Renal cortex interstitium (tissue), 15 donors: ENCODE data around the gene TTYH3. TPM values are rescaled to one million over a fixed set of nuclear protein-coding genes. Genes with fewer than 3 reads are reported as not detected.
"Not testable (repeated sequence)": the region's sequence is repeated elsewhere in the genome, so short reads cannot be mapped to it uniquely, and the experiment has no call there.

Experiments used
- DNase-seq, 11 donors: peaks; one replicate each; pipeline ENCODE4 v3.0.0-alpha.2; 2013; ENCODE audit warnings: low read depth in 9 of 11, low spot score in 4 of 11; ENCODE audit errors: extremely low read depth in 1 of 11
- long read RNA-seq, 16 experiments: transcript quantifications; one replicate each; lab custom pipeline, GENCODE V29; 2026
- polyA plus RNA-seq, 3 donors: library from polyadenylated mRNA; unstranded; fragments of 120-200 nt; gene quantifications; one replicate each; pipeline ENCODE4 v1.2.1, GENCODE V29; 2013; ENCODE audit not compliant: insufficient read length in 3 of 3

TTYH3 gene, protein sequence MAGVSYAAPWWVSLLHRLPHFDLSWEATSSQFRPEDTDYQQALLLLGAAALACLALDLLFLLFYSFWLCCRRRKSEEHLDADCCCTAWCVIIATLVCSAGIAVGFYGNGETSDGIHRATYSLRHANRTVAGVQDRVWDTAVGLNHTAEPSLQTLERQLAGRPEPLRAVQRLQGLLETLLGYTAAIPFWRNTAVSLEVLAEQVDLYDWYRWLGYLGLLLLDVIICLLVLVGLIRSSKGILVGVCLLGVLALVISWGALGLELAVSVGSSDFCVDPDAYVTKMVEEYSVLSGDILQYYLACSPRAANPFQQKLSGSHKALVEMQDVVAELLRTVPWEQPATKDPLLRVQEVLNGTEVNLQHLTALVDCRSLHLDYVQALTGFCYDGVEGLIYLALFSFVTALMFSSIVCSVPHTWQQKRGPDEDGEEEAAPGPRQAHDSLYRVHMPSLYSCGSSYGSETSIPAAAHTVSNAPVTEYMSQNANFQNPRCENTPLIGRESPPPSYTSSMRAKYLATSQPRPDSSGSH
- 100 to 1,000 TPM in 2 of 3 donors, 10 to 100 TPM in 1; 79.0 to 142 (median 131) TPM for polyA plus RNA-seq
- long read RNA-seq, donor 1, full-length matches to known transcripts = 13 of 44 reads
- long read RNA-seq, donor 1, partial matches to known transcripts = 31 of 44 reads
- long read RNA-seq, donor 1, other reads (novel, unspliced or antisense) = 0 of 44 reads
- long read RNA-seq, donor 2, full-length matches to known transcripts = 10 of 40 reads
- long read RNA-seq, donor 2, partial matches to known transcripts = 30 of 40 reads
- long read RNA-seq, donor 2, other reads (novel, unspliced or antisense) = 0 of 40 reads
- long read RNA-seq, donor 3, full-length matches to known transcripts = 32 of 61 reads
- long read RNA-seq, donor 3, partial matches to known transcripts = 29 of 61 reads
- long read RNA-seq, donor 3, other reads (novel, unspliced or antisense) = 0 of 61 reads
- long read RNA-seq, donor 4, full-length matches to known transcripts = 13 of 19 reads
- long read RNA-seq, donor 4, partial matches to known transcripts = 6 of 19 reads
- long read RNA-seq, donor 4, other reads (novel, unspliced or antisense) = 0 of 19 reads
- long read RNA-seq, donor 5 = 0 reads
- long read RNA-seq, donor 6, full-length matches to known transcripts = 23 of 56 reads
- long read RNA-seq, donor 6, partial matches to known transcripts = 33 of 56 reads
- long read RNA-seq, donor 6, other reads (novel, unspliced or antisense) = 0 of 56 reads
- long read RNA-seq, donor 7, full-length matches to known transcripts = 15 of 48 reads
- long read RNA-seq, donor 7, partial matches to known transcripts = 33 of 48 reads
- long read RNA-seq, donor 7, other reads (novel, unspliced or antisense) = 0 of 48 reads
- long read RNA-seq, donor 8 = 0 reads
- long read RNA-seq, donor 9, full-length matches to known transcripts = 12 of 42 reads
- long read RNA-seq, donor 9, partial matches to known transcripts = 25 of 42 reads
- long read RNA-seq, donor 9, other reads (novel, unspliced or antisense) = 5 of 42 reads
- long read RNA-seq, donor 10, full-length matches to known transcripts = 10 of 58 reads
- long read RNA-seq, donor 10, partial matches to known transcripts = 48 of 58 reads
- long read RNA-seq, donor 10, other reads (novel, unspliced or antisense) = 0 of 58 reads
- long read RNA-seq, donor 11, full-length matches to known transcripts = 28 of 66 reads
- long read RNA-seq, donor 11, partial matches to known transcripts = 38 of 66 reads
- long read RNA-seq, donor 11, other reads (novel, unspliced or antisense) = 0 of 66 reads
- long read RNA-seq, donor 12, full-length matches to known transcripts = 9 of 9 reads
- long read RNA-seq, donor 12, partial matches to known transcripts = 0 of 9 reads
- long read RNA-seq, donor 12, other reads (novel, unspliced or antisense) = 0 of 9 reads
- long read RNA-seq, donor 13 = 0 reads
- long read RNA-seq, donor 14, full-length matches to known transcripts = 13 of 13 reads
- long read RNA-seq, donor 14, partial matches to known transcripts = 0 of 13 reads
- long read RNA-seq, donor 14, other reads (novel, unspliced or antisense) = 0 of 13 reads
- long read RNA-seq, donor 15, full-length matches to known transcripts = 10 of 22 reads
- long read RNA-seq, donor 15, partial matches to known transcripts = 12 of 22 reads
- long read RNA-seq, donor 15, other reads (novel, unspliced or antisense) = 0 of 22 reads
- long read RNA-seq, donor 16, full-length matches to known transcripts = 77 of 167 reads
- long read RNA-seq, donor 16, partial matches to known transcripts = 83 of 167 reads
- long read RNA-seq, donor 16, other reads (novel, unspliced or antisense) = 7 of 167 reads

DNA sequence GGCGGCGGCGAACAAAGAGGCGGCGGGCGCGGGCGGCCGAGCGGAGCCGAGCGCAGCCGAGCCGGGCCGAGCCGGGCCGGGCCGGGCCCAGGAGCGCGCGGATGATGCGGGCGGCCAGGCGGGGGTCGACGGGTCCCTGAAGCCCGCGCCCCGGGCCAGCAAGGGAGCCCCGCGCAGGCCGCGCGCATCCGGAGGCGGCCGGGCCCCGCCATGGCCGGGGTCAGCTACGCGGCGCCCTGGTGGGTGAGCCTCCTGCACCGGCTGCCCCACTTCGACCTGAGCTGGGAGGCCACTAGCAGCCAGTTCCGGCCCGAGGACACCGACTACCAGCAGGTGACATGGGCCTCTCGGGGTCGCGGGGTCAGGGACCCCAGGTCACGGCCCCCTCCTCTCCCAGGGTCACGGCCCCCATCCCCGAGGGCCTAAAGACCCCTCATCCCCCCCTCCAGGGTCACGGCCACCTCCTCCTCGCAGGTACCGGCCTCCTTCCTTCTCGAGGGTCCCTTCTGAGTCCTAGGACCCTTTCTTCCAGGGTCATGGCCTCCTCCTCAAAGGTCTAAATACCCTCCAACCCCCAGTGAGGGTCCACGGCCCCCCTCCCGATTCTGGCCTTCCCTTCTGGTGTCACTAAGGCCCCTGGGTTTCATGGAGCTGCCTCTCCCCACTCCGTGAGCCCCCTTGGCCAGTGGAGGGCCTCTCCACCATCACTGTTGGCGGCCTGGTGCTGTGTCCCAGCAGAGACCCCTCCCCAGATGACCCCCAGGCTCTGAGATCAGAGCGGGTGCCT lies at the start of gene TTYH3:
TTYH3 (plus strand) TSS at position 41 of the 787 bp plus-strand sequence; CDS start at position 211, 170 bp downstream.
- no peak for DNase-seq

GRCh38 chr7:2582006-2582735 lies 49.6 kb upstream of the TTYH3 start:
- no peak for DNase-seq

GRCh38 chr7:2583798-2584580 lies 47.8 kb upstream of the TTYH3 start:
- no peak for DNase-seq

GRCh38 chr7:2585446-2585845 lies 46.3 kb upstream of the TTYH3 start:
- no peak for DNase-seq

- no peak for DNase-seq
Measured at GRCh38 chr7:2586326-2587020, 45.3 kb upstream of the TTYH3 start.

DNA sequence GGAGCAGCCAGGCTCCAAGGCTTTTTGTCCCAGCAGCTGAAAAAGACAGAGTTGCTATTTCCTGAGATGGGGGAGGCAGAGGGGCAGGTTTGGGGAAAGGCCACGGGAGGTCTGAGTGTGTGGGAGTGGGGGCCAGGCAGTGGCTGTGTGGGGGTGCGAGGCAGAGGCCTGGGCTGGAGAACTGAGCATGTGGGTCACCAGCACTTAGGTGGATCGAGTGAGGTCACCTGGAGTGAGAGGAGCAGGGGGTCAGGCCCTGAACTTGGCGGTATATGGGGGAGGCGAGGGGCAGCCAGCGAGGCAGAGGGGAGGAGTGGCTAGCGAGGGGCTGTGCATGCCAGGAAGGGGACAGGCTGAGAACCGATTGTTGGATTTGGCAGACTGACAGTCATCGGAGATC lies 44.7 kb upstream of the TTYH3 start:
- DNase-seq = no peak

DNA sequence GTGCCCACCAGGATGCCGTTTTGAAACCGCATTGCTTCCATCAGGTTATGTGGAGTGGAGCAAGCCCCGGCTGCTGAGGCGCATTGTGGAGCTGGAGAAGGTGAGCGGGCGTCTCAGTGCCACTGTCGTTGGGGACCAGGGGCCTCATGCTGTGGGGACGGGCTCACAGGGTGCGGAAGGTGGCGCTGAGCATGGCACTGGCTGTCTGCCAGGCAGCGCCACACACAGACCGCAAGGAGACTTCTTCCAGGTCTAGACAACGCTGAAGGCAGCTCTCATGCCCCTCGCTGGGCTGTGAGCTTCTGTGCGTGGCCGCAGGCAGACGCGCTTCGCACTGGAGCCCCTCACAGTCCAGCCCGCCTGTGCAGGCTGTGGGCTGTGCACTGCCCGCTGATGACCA lies 44.0 kb upstream of the TTYH3 start:
- DNase-seq = no peak

- no peak for DNase-seq
Measured at GRCh38 chr7:2589341-2589740, 42.4 kb upstream of the TTYH3 start.

DNA sequence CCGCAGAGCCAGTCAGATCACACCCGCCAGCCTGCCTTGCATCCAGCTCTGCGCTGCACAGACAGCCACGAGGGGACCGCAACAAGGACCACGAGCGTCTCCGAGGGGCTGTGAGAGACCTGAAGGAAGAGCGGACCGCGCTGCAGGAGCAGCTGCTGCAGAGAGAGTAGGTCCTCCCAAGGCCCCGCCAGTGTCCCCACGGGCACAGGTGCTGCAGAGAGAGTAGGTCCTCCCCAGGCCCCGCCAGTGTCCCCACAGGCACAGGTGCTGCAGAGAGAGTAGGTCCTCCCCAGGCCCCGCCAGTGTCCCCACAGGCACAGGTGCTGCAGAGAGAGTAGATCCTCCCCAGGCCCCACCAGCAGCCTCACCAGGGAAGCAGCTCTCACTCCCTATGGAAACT lies 41.8 kb upstream of the TTYH3 start:
- DNase-seq = not testable (repeated sequence)

DNA sequence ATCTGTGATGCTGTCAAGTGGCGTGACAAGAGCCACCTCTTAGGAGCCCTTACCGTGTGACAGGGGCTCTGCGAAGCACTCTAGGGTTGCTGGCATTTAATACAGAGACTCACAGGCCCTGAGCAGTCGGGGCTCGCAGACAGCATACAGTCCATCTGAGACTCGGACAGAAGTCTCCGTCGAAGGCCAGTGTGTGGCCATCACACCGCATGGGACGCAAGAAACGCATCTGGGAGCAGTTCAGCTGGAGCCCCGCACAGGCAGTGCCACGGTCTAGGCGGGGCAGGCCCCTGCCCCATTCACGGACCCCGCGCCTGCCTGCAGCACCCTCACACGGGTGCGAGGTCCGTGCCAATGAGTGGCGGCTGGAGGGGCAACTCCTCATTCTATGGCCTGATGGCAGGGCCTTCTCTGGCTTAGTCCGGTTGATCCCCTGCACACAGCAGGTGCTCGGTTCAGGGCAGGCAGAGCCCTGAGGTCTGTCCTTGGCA lies 39.4 kb upstream of the TTYH3 start:
- no peak for DNase-seq

DNA sequence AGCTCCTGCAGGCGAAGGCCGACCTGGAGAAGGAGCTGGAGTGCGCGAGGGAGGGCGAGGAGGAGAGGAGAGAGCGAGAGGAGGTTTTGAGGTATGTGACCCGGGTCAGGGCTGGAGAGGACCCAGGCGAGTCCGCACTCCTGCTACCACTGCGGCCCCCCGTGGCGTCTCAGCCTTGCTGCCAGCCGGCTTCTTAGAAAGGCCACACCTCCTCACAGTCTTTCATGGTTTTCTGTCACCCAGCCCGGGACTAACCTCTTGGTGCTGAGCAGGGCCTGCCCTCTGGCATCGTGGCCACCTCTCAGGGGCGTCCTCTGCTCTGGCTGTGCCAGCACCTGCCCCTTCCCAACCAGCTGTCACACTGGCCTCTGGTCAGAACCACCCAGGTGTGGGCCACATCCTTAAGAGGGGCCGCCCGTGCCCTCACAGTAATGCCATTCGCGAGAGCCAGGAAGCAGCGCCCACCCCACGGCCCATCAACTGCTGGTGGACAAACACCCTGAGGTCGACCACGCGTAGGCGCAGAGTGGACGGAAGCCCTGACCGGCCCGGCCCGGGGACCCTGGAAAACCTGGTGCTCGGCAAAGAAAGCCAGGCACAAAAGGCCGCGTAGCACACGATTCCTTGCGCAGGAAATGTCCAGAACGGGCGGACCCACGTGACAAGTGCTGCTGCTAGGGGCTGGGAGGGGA lies 38.6 kb upstream of the TTYH3 start:
- no peak for DNase-seq

DNA sequence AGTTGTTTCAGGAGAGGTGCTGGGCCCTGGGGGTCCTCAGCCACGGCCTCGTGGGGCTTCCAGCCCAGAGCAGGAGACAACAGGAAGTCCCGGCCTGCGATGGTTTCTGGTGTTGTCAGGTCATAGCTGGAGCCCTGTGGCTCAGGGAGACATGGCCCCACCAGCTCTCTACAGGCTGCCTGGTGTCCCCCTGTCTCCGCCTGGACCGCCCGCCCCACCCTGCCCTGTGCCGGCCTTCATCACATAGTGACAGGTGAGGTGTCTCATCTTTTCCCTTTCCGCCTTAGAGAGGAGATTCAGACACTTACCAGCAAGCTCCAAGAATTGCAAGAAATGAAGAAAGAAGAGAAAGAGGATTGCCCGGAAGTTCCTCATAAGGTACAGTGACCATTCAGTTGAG lies 37.2 kb upstream of the TTYH3 start:
- no peak for DNase-seq

DNA sequence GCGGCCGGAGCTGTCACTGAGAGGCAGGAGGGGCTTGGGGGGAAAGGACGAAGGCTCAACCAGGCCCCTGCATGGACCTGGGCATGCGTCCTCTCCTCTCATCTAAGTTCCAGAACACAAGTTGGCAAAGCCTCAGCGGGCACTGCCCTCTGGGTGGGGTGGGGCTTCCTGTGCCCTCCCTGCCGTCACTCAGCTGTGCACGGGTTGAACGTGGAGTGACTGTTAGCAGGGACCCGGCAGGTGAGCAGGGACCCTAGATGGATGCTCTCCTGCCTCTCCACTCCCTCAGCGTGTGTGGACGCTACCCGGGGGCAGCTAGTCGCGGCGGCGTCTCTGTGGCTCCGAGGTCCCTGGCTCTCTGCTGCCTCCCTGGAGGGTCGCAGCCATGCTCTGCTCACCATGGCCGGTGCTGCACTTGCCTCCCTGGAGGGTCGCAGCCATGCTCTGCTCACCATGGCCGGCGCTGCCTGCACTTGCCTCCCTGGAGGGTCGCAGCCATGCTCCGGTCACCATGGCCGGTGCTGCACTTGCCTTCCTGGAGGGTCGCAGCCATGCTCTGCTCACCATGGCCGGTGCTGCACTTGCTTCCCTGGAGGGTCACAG lies 36.4 kb upstream of the TTYH3 start:
- DNase-seq = no peak
